ENCODE results near the gene NHLRC3. TPM values are rescaled to one million over a fixed set of nuclear protein-coding genes. Genes with fewer than 3 reads are reported as not detected.

The NHLRC3 gene
- total and polyA plus RNA-seq, 11 donors = 3.9 to 19.9 (median 10.4) TPM

DNA sequence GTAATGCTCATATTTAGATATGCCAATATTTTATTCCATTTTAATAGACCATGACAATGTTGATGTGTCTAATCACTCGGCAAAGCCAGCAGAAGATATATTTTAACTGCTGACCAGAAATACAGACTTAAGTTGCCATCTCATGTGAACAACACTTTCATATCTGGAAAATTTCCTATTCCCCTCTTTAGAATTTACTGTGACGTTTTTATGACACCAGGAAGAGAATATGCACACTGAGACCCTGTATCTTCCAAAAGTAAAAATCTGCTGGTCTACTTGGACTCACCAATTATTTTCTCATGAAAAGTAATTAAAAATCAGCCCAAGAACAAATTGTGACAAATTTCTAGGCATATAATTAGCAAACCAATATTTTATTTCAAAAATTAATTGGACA is 2.5 kb upstream of the NHLRC3 start:
- 20 to 27% (median 24%) methylated on average over 2 of the region's 2 CpGs for whole genome bisulfite sequencing, 4 donors
- intact Hi-C loops (cut with DNase I) = loop anchor here in 2 of 10 donors (10.0 kb wide), 2 partner anchors 379 to 1749 kb away; partner anchors contain the start of gene SLC25A15 (in 2 of the 2)

DNA sequence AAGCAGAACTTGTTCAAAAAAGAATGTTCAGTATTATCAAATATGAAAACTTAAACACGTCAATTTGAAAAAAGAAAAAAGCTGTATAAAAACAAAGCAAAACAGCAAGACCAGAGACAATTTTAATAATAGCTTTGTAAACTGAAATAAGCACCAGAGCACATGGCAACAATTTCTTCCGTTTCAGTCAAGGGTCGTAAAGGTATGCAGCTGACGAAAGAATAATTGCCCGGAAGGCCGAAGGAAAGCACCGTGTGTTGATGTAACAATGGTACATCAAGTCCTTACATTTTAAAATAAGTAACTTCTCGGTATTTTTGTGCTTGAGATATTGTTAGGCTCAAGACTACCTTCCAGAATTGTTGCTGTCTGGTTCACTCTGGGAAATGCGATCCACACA is 2.0 kb upstream of the NHLRC3 start:
- H3K4me1 ChIP-seq = peaks cover 7 to 65% (median 39%) of the 10 kb centered on the region in 12 donors
- peak overlapping the region in 11 of 12 donors; percentile 66 to 94 (median 83) for H3K4me3 ChIP-seq
- peaks cover 0 to 7% (median 0%) of the 10 kb centered on the region in 9 donors for H3K36me3 ChIP-seq
- no peak for DNase-seq
- no peaks in the 10 kb centered on the region for H3K27me3 ChIP-seq
- intact Hi-C loops (cut with DNase I) = loop anchor here in 2 of 10 donors (10.0 kb wide), 2 partner anchors 379 to 1749 kb away; partner anchors contain the start of gene SLC25A15 (in 2 of the 2)
- no peak for ATAC-seq
- H3K9me3 ChIP-seq = no peaks in the 10 kb centered on the region
- TF ChIP-seq, protein P1, sequence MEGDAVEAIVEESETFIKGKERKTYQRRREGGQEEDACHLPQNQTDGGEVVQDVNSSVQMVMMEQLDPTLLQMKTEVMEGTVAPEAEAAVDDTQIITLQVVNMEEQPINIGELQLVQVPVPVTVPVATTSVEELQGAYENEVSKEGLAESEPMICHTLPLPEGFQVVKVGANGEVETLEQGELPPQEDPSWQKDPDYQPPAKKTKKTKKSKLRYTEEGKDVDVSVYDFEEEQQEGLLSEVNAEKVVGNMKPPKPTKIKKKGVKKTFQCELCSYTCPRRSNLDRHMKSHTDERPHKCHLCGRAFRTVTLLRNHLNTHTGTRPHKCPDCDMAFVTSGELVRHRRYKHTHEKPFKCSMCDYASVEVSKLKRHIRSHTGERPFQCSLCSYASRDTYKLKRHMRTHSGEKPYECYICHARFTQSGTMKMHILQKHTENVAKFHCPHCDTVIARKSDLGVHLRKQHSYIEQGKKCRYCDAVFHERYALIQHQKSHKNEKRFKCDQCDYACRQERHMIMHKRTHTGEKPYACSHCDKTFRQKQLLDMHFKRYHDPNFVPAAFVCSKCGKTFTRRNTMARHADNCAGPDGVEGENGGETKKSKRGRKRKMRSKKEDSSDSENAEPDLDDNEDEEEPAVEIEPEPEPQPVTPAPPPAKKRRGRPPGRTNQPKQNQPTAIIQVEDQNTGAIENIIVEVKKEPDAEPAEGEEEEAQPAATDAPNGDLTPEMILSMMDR (IDR thresholded peaks at IDR 0.05) = no peak
- no peak for TF ChIP-seq POLR2A (IDR thresholded peaks at IDR 0.05)
- no peak overlapping the region for H3K27ac ChIP-seq
- 2 to 3% (median 2%) methylated on average over 9 of the region's 9 CpGs for WGBS, 4 donors

More for the DNA sequence above, 2.5 kb upstream of the NHLRC3 start:
- TF ChIP-seq, protein P1 (IDR thresholded peaks at IDR 0.05) = no peak
- TF ChIP-seq POLR2A (IDR thresholded peaks at IDR 0.05) = no peak
- Histone ChIP-seq H3K9me3 (no peaks in the 10 kb centered on the region), H3K27me3 (no peaks in the 10 kb centered on the region), H3K4me1 (peaks cover 7 to 61% (median 39%) of the 10 kb centered on the region in 12 donors), H3K4me3 (peak overlapping the region in 10 of 12 donors; percentile 69 to 94 (median 83)), H3K27ac (no peak overlapping the region), H3K36me3 (peaks cover 0 to 11% (median 2%) of the 10 kb centered on the region in 9 donors)
- no peak for DNase-seq
- ATAC-seq = no peak

DNA sequence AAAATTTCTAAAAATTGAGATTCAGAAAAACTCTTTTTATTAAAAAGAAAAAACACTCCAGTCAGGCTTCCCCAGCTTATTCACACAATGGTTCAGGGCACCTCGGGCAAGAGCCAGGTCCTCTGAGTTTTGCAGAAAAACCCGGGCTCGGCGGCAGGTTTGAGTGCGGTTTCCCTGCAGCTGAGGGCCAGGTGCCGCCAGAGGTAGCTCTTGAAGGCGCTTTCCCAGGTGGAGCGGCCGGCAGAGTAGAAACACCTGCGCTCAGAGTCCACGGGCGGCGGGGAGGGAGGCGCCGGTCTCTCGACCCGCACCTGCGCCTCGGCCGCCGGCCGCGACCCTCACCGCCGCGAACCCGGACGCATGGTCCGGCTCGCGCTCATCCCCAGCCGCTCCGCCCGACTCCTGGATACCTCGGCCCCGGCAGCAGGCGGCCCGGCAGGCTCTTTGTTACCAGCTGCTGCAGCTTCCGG is 811 bp upstream of the NHLRC3 start:
- Histone ChIP-seq H3K27ac (peak overlapping the region; percentile 66 to 94 (median 84)), H3K36me3 (peaks cover 0 to 10% (median 0%) of the 10 kb centered on the region in 9 donors), H3K27me3 (no peaks in the 10 kb centered on the region), H3K4me3 (peak overlapping the region; percentile 66 to 94 (median 81)), H3K9me3 (no peaks in the 10 kb centered on the region), H3K4me1 (peaks cover 7 to 69% (median 39%) of the 10 kb centered on the region in 12 donors)
- no peak for DNase-seq
- TF ChIP-seq POLR2A (IDR thresholded peaks at IDR 0.05) = no peak
- TF ChIP-seq, protein P1 (IDR thresholded peaks at IDR 0.05) = no peak
- ATAC-seq = no peak
- WGBS, 4 donors = 0% methylated on average over 15 to 39 of the region's 39 CpGs
- intact Hi-C loops (cut with DNase I) = loop anchor here in 2 of 10 donors (10.0 kb wide), 2 partner anchors 377 to 1747 kb away; partner anchors contain the start of gene SLC25A15 (in 2 of the 2)

DNA sequence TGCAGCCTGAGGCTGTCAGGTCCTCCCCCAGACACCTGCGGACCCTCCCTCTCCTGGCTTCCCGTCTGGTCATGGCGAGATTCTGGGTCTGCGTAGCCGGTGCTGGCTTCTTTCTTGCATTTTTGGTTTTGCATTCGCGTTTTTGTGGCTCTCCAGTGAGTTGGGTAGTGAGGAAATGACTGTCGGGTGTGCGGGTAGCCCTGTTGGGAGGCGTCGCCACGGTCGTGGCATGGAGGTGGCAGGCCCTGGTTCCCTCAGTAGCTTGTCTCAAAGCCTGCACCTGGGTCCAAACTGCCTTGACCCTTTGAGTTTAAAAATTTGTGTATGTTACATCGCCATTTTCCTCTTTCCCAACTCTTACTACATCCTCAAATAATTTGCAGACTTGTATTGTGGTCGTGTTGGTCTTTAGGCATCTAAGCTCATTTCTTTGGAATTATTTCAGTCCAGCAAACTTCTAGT is 344 bp downstream of the NHLRC3 start:
- H3K9me3 ChIP-seq = no peaks in the 10 kb centered on the region
- peak overlapping the region in 11 of 12 donors; percentile 72 to 94 (median 84) for H3K27ac ChIP-seq
- DNase-seq (peak in 2 of 5 donors; percentile 11 to 37), ATAC-seq (peak in 3 of 4 donors; percentile 10 to 29 (median 24))
- TF ChIP-seq, protein P1 (IDR thresholded peaks at IDR 0.05) = no peak
- TF ChIP-seq POLR2A (IDR thresholded peaks at IDR 0.05) = no peak
- H3K4me1 ChIP-seq = peaks cover 7 to 69% (median 39%) of the 10 kb centered on the region in 12 donors
- intact Hi-C loops (cut with DNase I) = loop anchor here in 2 of 10 donors (10.0 kb wide), 2 partner anchors 376 to 1746 kb away; partner anchors contain the start of gene SLC25A15 (in 2 of the 2)
- no peaks in the 10 kb centered on the region for H3K27me3 ChIP-seq
- peak overlapping the region; percentile 66 to 94 (median 81) for H3K4me3 ChIP-seq
- 0 to 1% (median 1%) methylated on average over 15 of the region's 15 CpGs for WGBS, 4 donors
- peaks cover 0 to 16% (median 6%) of the 10 kb centered on the region in 9 donors for H3K36me3 ChIP-seq
